Measurements from ENCODE around the gene GP5.

- TF ChIP-seq EZH2phosphoT487 (IDR thresholded peaks at IDR 0.05; ENCODE audit: insufficient read depth, low read depth) (no peak), EZH2 (IDR thresholded peaks at IDR 0.05; ENCODE audit: insufficient read depth, poor library complexity, severe bottlenecking) (no peak)
Measured at GRCh38 chr3:194389269-194389668, 9.8 kb downstream of the GP5 start.

Measured in GM23248 (cell line).